ENCODE results near the gene CXCR6. TPM values are rescaled to one million over a fixed set of nuclear protein-coding genes. Genes with fewer than 3 reads are reported as not detected.

The CXCR6 gene
- polyA plus RNA-seq, 1 of the 3 experiments (the other 2 are of a cell fraction), result not detected

DNA sequence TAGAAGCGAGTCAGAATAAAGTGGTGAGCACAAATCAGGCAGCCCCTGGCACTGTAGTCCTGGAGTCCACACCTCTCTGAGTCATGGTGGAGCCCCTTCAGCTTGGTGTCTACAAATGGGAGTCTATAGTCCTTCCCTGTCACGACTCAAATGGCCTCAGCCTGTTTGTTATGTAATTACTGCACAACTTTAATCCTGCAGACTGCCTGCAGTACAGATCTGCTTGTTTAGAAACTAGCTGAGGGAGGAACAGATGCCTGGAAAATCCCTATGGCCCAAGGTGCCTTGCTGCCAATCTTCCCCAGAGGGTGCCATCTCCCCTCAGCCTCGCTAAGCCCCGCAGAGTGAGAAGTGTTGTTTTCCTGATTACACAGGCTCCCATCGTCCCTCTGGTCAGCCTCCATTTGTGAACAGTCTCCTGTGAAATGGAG is 3.9 kb upstream of the CXCR6 start:
- no peaks in the 10 kb centered on the region for H3K9me3 ChIP-seq
- no peaks in the 10 kb centered on the region for H3K27me3 ChIP-seq (ENCODE audit: insufficient read depth)
- peaks cover 13 to 26% of the 10 kb centered on the region in 2 experiments for H3K36me3 ChIP-seq (replicated peaks in 1 of 2; ENCODE audit: control insufficient read depth in 1 of 2, insufficient read depth in 2 of 2, low read length in 1 of 2)
- no peak overlapping the region for H3K4me2 ChIP-seq
- CTCF ChIA-PET, result interaction anchor here (0.6 to 13.6 kb wide), 55 partner anchors 11 to 714 kb away, joined by 3 to 280 read pairs (median 4); partner anchors contain the start of gene LZTFL1
- no peak for TF ChIP-seq CHD2 (IDR thresholded peaks at IDR 0.05; ENCODE audit: low read length, partially characterized antibody)
- no peak for TF ChIP-seq RCOR1 (IDR thresholded peaks at IDR 0.05; ENCODE audit: low read length)
- TF ChIP-seq POLR2AphosphoS5 (IDR thresholded peaks at IDR 0.05; ENCODE audit: low read depth, low read length), result no peak
- TF ChIP-seq, protein P1, sequence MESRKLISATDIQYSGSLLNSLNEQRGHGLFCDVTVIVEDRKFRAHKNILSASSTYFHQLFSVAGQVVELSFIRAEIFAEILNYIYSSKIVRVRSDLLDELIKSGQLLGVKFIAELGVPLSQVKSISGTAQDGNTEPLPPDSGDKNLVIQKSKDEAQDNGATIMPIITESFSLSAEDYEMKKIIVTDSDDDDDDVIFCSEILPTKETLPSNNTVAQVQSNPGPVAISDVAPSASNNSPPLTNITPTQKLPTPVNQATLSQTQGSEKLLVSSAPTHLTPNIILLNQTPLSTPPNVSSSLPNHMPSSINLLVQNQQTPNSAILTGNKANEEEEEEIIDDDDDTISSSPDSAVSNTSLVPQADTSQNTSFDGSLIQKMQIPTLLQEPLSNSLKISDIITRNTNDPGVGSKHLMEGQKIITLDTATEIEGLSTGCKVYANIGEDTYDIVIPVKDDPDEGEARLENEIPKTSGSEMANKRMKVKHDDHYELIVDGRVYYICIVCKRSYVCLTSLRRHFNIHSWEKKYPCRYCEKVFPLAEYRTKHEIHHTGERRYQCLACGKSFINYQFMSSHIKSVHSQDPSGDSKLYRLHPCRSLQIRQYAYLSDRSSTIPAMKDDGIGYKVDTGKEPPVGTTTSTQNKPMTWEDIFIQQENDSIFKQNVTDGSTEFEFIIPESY (IDR thresholded peaks at IDR 0.05; ENCODE audit: borderline replicate concordance, low read depth), result no peak
- no peak for TF ChIP-seq TCF12 (IDR thresholded peaks at IDR 0.05)
- no peak for TF ChIP-seq RFX5 (IDR thresholded peaks at IDR 0.05; ENCODE audit: low read length)
- no peak for TF ChIP-seq GABPA (IDR thresholded peaks at IDR 0.05; ENCODE audit: low read depth)
- TF ChIP-seq EZH2phosphoT487 (IDR thresholded peaks at IDR 0.05; ENCODE audit: borderline replicate concordance, low read depth), result no peak
- TF ChIP-seq, protein P2, sequence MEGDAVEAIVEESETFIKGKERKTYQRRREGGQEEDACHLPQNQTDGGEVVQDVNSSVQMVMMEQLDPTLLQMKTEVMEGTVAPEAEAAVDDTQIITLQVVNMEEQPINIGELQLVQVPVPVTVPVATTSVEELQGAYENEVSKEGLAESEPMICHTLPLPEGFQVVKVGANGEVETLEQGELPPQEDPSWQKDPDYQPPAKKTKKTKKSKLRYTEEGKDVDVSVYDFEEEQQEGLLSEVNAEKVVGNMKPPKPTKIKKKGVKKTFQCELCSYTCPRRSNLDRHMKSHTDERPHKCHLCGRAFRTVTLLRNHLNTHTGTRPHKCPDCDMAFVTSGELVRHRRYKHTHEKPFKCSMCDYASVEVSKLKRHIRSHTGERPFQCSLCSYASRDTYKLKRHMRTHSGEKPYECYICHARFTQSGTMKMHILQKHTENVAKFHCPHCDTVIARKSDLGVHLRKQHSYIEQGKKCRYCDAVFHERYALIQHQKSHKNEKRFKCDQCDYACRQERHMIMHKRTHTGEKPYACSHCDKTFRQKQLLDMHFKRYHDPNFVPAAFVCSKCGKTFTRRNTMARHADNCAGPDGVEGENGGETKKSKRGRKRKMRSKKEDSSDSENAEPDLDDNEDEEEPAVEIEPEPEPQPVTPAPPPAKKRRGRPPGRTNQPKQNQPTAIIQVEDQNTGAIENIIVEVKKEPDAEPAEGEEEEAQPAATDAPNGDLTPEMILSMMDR (IDR thresholded peaks at IDR 0.05), result no peak
- no peak for TF ChIP-seq ELF1 (IDR thresholded peaks at IDR 0.05)
- TF ChIP-seq, protein P3, sequence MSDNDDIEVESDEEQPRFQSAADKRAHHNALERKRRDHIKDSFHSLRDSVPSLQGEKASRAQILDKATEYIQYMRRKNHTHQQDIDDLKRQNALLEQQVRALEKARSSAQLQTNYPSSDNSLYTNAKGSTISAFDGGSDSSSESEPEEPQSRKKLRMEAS (IDR thresholded peaks at IDR 0.05; ENCODE audit: low read depth), result no peak
- TF ChIP-seq FOSL2 (IDR thresholded peaks at IDR 0.05; ENCODE audit: borderline replicate concordance, low read depth), result no peak
- no peaks in the 10 kb centered on the region for H3K9me2 ChIP-seq
- no peak overlapping the region for H2AFZ ChIP-seq (ENCODE audit: low read depth)
- H4K20me1 ChIP-seq (ENCODE audit: insufficient read depth), result no peaks in the 10 kb centered on the region
- no peak for DNase-seq
- WGBS (ENCODE audit: low lambda C conversion rate), result 74% methylated on average over 5 of the region's 5 CpGs
- POLR2A ChIA-PET, result interaction anchor here (1.6 kb wide), 1 partner anchor 9 kb away, joined by 7 read pairs; no protein-coding TSS in a partner anchor
- no peaks in the 10 kb centered on the region for H3F3A ChIP-seq (replicated peaks; ENCODE audit: insufficient read depth)
- no peak overlapping the region for H3K4me3 ChIP-seq (ENCODE audit: low read depth in 2 of 2, low read length in 1 of 2)
- H3K9ac ChIP-seq, result no peak overlapping the region
- H3K79me2 ChIP-seq (ENCODE audit: insufficient read depth), result no peaks in the 10 kb centered on the region
- H3K4me1 ChIP-seq (ENCODE audit: control insufficient read depth in 1 of 2, insufficient read depth in 2 of 2, low read depth in 1 of 2, low read length in 1 of 2), result peaks cover 0 to 18% of the 10 kb centered on the region in 2 experiments; a peak in 1 of 4 replicates
- no peak overlapping the region for H3K27ac ChIP-seq (ENCODE audit: low read depth in 2 of 2, low read length in 1 of 2)

Measured in SK-N-SH (cell line).